ENCODE results near the gene ATP5MC3. TPM values are rescaled to one million over a fixed set of nuclear protein-coding genes. Genes with fewer than 3 reads are reported as not detected.

The ATP5MC3 gene
- total RNA-seq, 1 experiment from 2014 or later, result 389 TPM

DNA sequence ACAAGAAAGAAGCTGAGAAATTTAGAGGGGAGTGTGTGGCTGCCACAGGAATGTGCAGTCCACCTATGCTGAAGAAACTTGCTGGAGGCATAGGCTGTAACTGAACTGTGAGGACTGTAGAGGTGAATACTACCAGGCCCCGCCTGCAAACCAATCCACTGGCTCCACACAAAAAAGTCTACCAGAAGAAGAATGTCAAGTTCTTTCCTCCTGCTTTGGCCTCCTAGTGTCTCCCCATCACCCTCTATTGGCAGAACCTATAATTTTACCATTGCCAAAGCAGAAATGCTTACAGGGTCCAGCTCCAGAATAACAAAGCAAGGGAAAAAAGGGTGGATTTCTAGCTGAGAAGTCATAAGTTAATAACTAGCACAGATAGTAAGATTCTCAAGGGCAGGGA is 5.9 kb upstream of the ATP5MC3 start:
- peak; percentile 41 for DNase-seq (ENCODE audit: low spot score)
- no peak for TF ChIP-seq EZH2 (IDR thresholded peaks at IDR 0.05; ENCODE audit: borderline replicate concordance, low read depth, low read length, poor library complexity, severe bottlenecking)
- TF ChIP-seq, protein P1, sequence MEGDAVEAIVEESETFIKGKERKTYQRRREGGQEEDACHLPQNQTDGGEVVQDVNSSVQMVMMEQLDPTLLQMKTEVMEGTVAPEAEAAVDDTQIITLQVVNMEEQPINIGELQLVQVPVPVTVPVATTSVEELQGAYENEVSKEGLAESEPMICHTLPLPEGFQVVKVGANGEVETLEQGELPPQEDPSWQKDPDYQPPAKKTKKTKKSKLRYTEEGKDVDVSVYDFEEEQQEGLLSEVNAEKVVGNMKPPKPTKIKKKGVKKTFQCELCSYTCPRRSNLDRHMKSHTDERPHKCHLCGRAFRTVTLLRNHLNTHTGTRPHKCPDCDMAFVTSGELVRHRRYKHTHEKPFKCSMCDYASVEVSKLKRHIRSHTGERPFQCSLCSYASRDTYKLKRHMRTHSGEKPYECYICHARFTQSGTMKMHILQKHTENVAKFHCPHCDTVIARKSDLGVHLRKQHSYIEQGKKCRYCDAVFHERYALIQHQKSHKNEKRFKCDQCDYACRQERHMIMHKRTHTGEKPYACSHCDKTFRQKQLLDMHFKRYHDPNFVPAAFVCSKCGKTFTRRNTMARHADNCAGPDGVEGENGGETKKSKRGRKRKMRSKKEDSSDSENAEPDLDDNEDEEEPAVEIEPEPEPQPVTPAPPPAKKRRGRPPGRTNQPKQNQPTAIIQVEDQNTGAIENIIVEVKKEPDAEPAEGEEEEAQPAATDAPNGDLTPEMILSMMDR (conservative IDR thresholded peaks at IDR 0.05; ENCODE audit: low read depth, low read length), result peak; percentile 44
- intact Hi-C loops (cut with micrococcal nuclease; ENCODE audit: unreplicated experiment), result loop anchor here (10.0 kb wide), 1 partner anchor 153 kb away; no protein-coding TSS in a partner anchor
- Histone ChIP-seq H3K4me3 (ENCODE audit: low read depth, low read length, poor library complexity, severe bottlenecking) (no peak overlapping the region), H3K27ac (ENCODE audit: low read depth, low read length, poor library complexity, severe bottlenecking) (no peak overlapping the region), H3K27me3 (replicated peaks; ENCODE audit: insufficient read depth, low read depth, low read length, poor library complexity) (no peaks in the 10 kb centered on the region), H3K36me3 (ENCODE audit: insufficient read depth, low read length, poor library complexity, severe bottlenecking) (no peaks in the 10 kb centered on the region), H3K4me1 (ENCODE audit: insufficient read depth, low read length, poor library complexity, severe bottlenecking) (no peaks in the 10 kb centered on the region), H3K9me3 (ENCODE audit: low read depth, low read length, poor library complexity, severe bottlenecking) (no peaks in the 10 kb centered on the region)
- POLR2A ChIA-PET (ENCODE audit: low non-redundant PET), result no interaction called here
- no TSS peak for BruUV-seq (replicated peaks)
- CTCF ChIA-PET, result no interaction called here

GRCh38 chr2:175183674-175184073 is 2.2 kb upstream of the ATP5MC3 start:
- no TSS peak for BruUV-seq (replicated peaks)

DNA sequence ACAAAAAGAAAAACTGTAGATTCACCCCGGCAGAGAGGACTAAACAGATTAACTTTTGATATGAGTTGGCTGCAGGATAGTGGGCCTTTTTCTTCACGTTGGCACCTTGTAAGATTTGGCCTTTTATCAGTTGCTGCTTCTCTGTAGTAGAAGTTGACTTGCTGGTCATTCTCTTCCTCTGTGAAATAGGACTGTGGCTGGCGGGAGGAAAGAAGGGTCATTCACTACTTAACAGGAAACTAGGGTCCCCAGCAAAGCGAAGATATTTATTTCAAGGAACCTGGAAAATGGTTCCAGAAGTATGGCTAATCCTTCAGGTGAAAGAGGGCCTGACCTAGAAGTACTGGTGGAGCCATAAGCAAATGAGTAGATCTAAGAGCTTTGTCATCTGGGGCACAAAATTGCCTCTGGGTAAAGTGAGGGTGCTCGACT is 383 bp upstream of the ATP5MC3 start:
- CTCF ChIA-PET, result no interaction called here
- TF ChIP-seq, protein P1 (conservative IDR thresholded peaks at IDR 0.05; ENCODE audit: low read depth, low read length), result no peak
- no peak for TF ChIP-seq EZH2 (IDR thresholded peaks at IDR 0.05; ENCODE audit: borderline replicate concordance, low read depth, low read length, poor library complexity, severe bottlenecking)
- H3K27ac ChIP-seq (ENCODE audit: low read depth, low read length, poor library complexity, severe bottlenecking), result peak overlapping the region; percentile 89

More at GRCh38 chr2:175183674-175184073, 2.2 kb upstream of the ATP5MC3 start:
- ChIA-PET CTCF (no interaction called here), POLR2A (ENCODE audit: low non-redundant PET) (no interaction called here)
- no peaks in the 10 kb centered on the region for H3K9me3 ChIP-seq (ENCODE audit: low read depth, low read length, poor library complexity, severe bottlenecking)
- no peak for TF ChIP-seq EZH2 (IDR thresholded peaks at IDR 0.05; ENCODE audit: borderline replicate concordance, low read depth, low read length, poor library complexity, severe bottlenecking)
- TF ChIP-seq, protein P1 (conservative IDR thresholded peaks at IDR 0.05; ENCODE audit: low read depth, low read length), result no peak
- peaks cover 15% of the 10 kb centered on the region for H3K4me1 ChIP-seq (ENCODE audit: insufficient read depth, low read length, poor library complexity, severe bottlenecking)
- H3K27me3 ChIP-seq (replicated peaks; ENCODE audit: insufficient read depth, low read depth, low read length, poor library complexity), result no peaks in the 10 kb centered on the region
- H3K4me3 ChIP-seq (ENCODE audit: low read depth, low read length, poor library complexity, severe bottlenecking), result no peak overlapping the region
- intact Hi-C loops (cut with micrococcal nuclease; ENCODE audit: unreplicated experiment), result loop anchor here (10.0 kb wide), 1 partner anchor 149 kb away; no protein-coding TSS in a partner anchor
- H3K27ac ChIP-seq (ENCODE audit: low read depth, low read length, poor library complexity, severe bottlenecking), result no peak overlapping the region
- H3K36me3 ChIP-seq (ENCODE audit: insufficient read depth, low read length, poor library complexity, severe bottlenecking), result peaks cover 14% of the 10 kb centered on the region
- DNase-seq (ENCODE audit: low spot score), result no peak

More for the DNA sequence above, 383 bp upstream of the ATP5MC3 start:
- POLR2A ChIA-PET (ENCODE audit: low non-redundant PET), result no interaction called here
- BruUV-seq (replicated peaks), result TSS peak; percentile 92
- Histone ChIP-seq H3K4me1 (ENCODE audit: insufficient read depth, low read length, poor library complexity, severe bottlenecking) (peaks cover 15% of the 10 kb centered on the region), H3K27me3 (replicated peaks; ENCODE audit: insufficient read depth, low read depth, low read length, poor library complexity) (no peaks in the 10 kb centered on the region), H3K9me3 (ENCODE audit: low read depth, low read length, poor library complexity, severe bottlenecking) (no peaks in the 10 kb centered on the region), H3K4me3 (ENCODE audit: low read depth, low read length, poor library complexity, severe bottlenecking) (peak overlapping the region; percentile 94), H3K36me3 (ENCODE audit: insufficient read depth, low read length, poor library complexity, severe bottlenecking) (peaks cover 32% of the 10 kb centered on the region)
- no peak for DNase-seq (ENCODE audit: low spot score)
- intact Hi-C loops (cut with micrococcal nuclease; ENCODE audit: unreplicated experiment), result loop anchor here (10.0 kb wide), 1 partner anchor 147 kb away; no protein-coding TSS in a partner anchor

Measured in A673 (cell line).